ENCODE results near the gene LIX1L.

DNA sequence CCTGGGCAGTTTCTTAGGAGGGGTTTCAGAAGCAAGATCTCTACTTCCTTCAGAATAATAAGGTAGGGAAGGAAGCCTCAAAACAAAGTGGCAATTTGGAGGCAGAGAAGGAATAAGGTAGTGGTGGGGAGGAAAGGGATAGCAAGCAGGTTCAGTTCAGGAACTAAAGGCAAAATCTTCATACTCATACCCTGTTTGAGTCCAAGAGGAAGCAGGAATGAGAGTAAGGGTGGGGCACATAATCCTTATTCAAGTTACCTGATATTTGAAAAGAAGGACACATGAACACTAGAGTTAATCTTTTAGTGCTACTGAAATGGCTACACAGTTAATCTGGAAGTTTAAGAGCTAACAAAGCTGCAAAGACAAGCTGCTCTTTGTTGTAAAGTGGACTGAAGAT is 22.1 kb downstream of the LIX1L start:
- no peak for TF ChIP-seq FOSL2 (CRISPR knock-in tag; IDR thresholded peaks at IDR 0.05)
- no peak for TF ChIP-seq RAD21 (CRISPR knock-in tag; IDR thresholded peaks at IDR 0.05)
- no peak for TF ChIP-seq JUND (CRISPR knock-in tag; IDR thresholded peaks at IDR 0.05)
- TF ChIP-seq, protein P1, sequence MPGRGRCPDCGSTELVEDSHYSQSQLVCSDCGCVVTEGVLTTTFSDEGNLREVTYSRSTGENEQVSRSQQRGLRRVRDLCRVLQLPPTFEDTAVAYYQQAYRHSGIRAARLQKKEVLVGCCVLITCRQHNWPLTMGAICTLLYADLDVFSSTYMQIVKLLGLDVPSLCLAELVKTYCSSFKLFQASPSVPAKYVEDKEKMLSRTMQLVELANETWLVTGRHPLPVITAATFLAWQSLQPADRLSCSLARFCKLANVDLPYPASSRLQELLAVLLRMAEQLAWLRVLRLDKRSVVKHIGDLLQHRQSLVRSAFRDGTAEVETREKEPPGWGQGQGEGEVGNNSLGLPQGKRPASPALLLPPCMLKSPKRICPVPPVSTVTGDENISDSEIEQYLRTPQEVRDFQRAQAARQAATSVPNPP (CRISPR knock-in tag; IDR thresholded peaks at IDR 0.05) = no peak
- no peak for TF ChIP-seq HDAC2 (CRISPR knock-in tag; IDR thresholded peaks at IDR 0.05)
- no peak for TF ChIP-seq SYNCRIP (IDR thresholded peaks at IDR 0.05; ENCODE audit: insufficient read depth, low read depth, low read length)
- no peak for TF ChIP-seq MAZ (IDR thresholded peaks at IDR 0.05; ENCODE audit: borderline replicate concordance, low read depth, low read length)
- TF ChIP-seq MAZ (CRISPR knock-in tag; IDR thresholded peaks at IDR 0.05; ENCODE audit: low read depth) = no peak
- TF ChIP-seq GABPA (IDR thresholded peaks at IDR 0.05; ENCODE audit: low read depth, low read length) = no peak
- no peak for TF ChIP-seq GABPA (CRISPR knock-in tag; IDR thresholded peaks at IDR 0.05; ENCODE audit: low read depth)
- TF ChIP-seq ZNF891 (CRISPR knock-in tag; IDR thresholded peaks at IDR 0.05) = no peak
- TF ChIP-seq NFRKB (IDR thresholded peaks at IDR 0.05) = no peak
- no peak for TF ChIP-seq SOX5 (CRISPR knock-in tag; IDR thresholded peaks at IDR 0.05; ENCODE audit: borderline replicate concordance)
- TF ChIP-seq, protein P2, sequence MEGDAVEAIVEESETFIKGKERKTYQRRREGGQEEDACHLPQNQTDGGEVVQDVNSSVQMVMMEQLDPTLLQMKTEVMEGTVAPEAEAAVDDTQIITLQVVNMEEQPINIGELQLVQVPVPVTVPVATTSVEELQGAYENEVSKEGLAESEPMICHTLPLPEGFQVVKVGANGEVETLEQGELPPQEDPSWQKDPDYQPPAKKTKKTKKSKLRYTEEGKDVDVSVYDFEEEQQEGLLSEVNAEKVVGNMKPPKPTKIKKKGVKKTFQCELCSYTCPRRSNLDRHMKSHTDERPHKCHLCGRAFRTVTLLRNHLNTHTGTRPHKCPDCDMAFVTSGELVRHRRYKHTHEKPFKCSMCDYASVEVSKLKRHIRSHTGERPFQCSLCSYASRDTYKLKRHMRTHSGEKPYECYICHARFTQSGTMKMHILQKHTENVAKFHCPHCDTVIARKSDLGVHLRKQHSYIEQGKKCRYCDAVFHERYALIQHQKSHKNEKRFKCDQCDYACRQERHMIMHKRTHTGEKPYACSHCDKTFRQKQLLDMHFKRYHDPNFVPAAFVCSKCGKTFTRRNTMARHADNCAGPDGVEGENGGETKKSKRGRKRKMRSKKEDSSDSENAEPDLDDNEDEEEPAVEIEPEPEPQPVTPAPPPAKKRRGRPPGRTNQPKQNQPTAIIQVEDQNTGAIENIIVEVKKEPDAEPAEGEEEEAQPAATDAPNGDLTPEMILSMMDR (CRISPR knock-in tag; IDR thresholded peaks at IDR 0.05) = no peak
- TF ChIP-seq ZFP36L2 (CRISPR knock-in tag; IDR thresholded peaks at IDR 0.05) = no peak
- TF ChIP-seq ZC3H13 (CRISPR knock-in tag; IDR thresholded peaks at IDR 0.05) = no peak

Measured in HepG2 (cell line).